HG02943 (cell line): ENCODE measurements around the gene SPINK14.

Source experiments
- ATAC-seq: cut with Tn5 transposase; IDR thresholded peaks from one replicate; pipeline ENCODE4 v1.9.1; 2021; ENCODE audit warnings: mild to moderate bottlenecking, low read depth, moderate library complexity; ENCODE audit not compliant: unreplicated experiment

SPINK14 gene, protein sequence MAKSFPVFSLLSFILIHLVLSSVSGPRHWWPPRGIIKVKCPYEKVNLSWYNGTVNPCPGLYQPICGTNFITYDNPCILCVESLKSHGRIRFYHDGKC

DNA sequence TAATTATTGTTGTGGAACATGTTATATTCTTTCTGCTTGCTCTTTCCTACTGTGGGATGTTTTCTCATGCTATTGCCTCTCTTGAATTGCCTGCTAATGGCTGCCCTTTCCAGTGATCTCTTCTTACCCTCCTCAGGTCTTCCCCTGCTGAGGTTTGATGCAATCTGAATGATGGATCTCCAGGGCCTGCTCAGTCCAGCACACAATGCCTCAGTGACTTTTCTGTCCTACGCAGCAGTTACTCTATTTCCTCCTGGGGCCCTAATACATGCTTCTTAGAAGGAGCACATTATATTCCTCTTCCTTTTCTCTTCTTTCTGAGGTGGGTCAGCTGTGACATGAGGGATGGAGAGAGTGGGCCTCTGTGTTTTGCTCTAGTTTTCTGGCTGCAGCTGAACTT is at the start of gene SPINK14:
TSS of gene SPINK14 (plus strand) at position 301 of the 400 bp plus-strand sequence. CDS start 1,187 bp downstream, outside the sequence.
- ATAC-seq, result no peak

DNA sequence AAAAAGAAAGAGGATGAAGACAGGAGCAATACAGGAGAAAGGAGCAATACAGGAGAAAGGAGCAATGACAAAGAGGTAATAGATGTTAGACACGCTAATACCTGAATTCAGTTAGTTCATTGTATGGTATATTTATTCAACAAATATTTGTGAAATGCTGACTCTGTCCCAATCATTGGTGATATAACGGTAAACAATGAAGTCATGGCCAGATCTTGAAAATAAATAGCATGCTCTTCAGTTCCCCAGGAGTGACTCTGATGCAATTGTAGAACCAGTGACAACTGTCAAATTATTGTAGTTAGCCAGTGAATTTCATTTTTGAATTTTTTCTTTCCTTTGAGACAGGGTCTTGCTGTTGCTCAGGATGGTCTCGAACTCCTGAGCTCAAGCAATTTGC is 48.0 kb upstream of the SPINK14 start:
- no peak for ATAC-seq

DNA sequence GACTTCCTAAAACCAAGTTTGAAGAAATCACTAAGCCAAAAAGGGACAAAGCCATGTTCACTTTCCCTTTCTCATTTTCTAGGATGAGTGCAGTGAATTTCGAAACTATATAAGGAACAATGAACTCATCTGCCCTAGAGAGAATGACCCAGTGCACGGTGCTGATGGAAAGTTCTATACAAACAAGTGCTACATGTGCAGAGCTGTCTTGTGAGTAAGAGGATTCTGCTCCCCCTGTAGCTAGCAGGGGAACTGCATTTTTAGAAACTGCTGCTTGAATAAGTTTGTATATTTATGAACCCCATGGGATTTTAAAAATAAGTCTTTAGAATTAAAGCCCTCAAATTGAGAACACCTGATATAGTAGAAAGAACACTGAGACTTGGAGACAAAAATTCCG is 42.7 kb upstream of the SPINK14 start:
- no peak for ATAC-seq

DNA sequence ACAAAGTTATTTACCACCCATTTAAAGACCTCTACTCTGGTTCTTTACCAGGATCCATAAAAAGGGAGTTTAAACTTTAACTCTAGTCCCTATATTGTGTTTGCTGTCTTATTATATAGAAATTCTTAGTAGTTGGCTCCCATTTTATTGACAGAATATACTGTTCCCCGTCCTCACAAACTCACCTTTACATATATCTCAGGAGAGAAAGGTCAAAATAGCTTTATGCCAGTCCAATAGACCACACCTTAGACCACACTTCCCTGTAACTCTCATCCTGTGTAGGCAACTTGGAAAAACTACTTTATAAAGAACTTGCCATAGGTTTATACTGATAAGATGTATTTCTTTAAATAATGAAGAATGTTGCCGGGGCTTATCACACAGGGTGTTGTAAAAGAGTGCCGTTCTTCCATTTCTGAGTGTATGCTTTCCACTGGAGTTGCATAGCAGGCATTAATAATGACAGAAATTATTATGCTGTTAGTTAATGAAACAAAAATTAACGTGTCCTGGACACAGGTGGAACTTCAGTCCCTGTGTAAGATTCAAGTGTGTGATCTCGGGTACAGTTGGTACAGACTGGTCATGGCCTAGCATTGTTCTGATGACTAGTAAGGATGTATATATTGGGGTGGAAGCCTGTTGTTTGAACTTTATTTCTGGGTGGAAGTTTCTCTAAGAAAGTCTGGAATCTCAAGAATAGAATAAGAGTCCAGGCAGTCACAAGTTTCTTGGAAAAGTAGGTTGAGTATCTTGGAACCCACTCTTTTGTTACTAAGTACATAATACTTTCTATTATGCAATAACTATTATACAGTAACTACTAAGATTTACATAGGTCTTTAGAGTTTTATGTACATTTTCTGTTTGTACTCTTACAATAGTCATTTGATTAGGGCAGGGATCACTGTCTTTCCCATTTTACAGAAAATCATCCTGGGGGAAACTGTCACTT is 33.0 kb upstream of the SPINK14 start:
- ATAC-seq, result no peak

DNA sequence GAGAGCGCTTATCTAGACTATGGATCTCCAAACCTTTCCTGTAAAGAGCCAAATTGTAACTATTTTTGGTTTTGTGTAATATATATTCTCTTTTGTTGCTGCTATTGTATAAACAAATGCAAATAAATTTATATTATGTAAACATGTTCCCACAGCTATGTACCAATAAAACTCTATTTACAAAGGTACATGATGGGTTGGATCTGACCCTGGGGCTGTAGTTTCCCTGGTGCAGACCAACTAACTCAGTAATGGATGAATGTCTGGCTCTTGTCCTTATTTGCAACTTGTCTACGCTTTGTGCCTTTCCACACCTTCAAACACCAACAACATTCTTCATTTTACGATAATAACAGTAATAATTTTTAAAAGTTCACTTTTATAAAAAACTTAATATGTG is 27.5 kb upstream of the SPINK14 start:
- ATAC-seq, result no peak

DNA sequence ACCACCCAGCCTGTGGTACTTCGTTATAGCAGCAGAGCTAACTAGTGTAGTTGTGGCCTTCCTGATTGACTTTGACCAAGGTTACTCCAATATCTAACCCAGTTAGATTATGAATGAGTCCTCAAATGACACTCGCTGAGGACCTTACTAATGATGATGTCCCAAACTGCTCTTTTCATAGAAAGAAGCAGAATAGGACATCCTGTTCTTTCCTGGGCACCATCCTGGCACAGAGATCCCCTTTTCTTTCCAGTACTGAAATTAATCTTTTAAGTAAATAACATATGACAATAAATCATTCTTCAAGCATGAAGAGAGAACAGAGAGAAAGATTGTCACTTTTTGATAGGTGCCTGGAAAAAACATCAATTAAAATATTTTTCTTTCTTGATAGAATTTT is 26.7 kb upstream of the SPINK14 start:
- ATAC-seq, result no peak

DNA sequence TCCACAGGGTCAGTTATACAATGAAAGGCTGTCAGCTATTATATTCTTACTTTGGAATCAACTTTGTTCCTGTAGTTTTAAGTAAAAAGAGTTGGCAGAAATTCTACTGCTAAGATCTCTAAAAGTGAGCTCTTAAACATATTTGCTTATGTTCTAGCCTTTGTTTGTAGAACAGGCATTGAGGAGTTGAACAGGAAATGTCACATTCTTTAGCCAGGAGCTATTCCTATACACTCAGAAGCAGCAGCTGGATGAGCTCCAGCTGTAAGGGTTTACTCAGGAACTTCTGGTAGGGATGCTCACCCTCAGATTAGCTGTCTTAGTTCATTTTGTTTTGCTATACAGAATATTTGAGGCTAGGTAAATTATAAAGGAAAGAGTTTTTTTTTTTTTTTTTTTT is 22.4 kb upstream of the SPINK14 start:
- no peak for ATAC-seq

DNA sequence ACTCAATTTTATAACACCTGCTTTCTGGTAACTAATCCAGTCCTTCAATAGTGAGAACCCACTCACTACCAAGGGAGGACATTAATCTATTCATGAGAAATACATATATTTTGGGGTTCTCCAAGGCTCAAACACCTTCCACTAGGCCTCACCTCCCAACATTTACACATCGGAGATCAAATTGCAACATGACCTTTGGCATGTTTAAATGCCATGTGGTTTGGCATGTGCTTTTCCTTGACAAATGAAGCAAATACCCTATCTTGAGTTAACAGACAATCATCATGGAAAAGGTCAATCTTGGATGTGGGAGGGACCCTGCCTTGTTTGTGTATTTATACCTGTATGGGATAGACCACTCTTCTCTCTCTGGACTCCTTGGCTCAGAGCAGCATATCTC is 21.9 kb upstream of the SPINK14 start:
- ATAC-seq, result no peak

DNA sequence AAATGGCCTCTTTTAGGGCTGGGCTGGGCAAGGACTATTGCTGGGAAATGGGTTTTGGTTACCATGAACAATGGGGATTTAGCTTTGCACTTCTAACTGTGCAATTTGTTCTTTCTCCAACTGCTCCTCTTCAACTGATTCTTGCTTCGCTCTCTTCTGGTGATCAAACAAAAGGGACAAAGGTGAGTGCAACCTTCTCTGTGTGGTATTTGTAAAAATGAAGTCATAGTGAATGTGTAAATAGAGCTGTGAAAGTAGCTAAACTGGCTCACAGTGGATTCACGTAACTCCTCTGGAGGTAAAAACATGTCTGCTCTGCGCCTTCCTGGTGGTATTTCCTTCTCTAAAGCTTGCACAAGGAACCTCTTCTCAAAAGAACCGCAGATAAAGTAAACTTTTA is 20.9 kb upstream of the SPINK14 start:
- ATAC-seq, result no peak

DNA sequence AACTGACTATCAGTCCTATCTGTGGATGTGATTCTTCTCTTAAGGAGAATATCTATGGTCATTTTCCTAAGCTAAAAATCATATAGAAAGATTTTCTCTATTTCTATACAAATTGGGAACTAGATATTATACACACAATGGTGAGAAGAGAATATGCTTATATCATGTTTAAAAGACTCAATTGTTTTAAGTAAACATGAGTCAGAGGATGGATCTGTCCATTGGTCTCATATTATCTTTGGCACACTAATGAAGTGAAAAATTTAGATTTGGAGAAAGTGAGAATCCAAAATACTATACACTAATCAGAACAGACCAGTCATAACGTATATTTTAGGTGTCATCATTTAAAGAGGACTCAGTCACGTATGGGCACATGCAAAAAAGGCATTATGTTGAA is 16.5 kb upstream of the SPINK14 start:
- ATAC-seq, result no peak

DNA sequence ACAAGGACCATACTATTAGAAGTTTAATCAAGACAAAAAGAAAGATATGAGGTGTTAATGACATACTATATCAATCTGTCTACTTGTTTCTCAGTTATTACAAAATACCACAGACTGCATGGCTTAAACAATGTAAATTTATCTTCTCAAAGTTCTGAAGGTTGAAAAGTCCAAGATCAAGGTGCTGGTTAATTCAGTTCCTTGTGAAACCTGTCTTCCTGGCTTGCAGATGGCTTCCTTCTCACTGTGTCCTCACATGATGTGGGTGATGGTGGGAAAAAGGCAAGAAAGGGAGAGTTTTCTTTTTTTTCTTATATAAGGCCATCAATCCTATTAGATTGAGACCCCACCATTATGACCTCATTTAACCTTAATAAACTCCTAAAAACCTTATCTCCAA is 15.6 kb upstream of the SPINK14 start:
- ATAC-seq, result no peak

DNA sequence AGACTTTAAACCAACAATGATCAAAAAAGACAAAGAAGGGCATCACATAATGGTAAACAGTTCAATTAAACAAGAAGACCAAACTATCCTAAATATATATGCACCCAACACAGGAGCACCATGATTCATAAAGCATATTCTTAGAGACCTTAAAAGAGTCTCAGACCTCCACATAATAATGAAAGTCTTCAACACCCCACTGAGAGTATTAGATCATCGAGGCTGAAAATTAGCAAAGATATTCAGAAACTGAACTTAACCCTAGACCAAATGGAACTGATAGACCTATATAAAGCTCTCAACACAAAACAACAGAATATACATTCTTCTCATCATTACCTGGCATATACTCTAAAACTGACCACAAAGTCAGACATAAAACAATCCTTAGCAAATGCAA is 11.7 kb upstream of the SPINK14 start:
- no peak for ATAC-seq

DNA sequence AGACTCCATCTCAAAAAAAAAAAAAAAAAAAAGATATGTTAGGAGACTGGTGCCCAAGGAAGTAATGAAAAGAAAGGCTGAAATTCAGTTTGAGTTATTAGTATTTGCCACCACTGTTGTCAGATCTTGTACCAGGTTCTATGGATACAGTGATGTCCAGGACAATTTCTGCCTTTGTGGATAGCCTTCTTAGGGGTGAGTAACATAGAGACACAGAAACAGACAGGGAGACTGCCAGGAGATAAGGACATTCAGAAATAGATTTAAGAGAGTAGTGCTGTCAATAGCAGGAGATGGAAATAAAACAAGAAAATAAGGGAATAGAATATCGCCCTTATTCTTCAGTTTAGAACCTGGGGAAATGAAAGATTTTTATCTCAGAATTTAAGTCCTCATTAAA is 6.3 kb upstream of the SPINK14 start:
- no peak for ATAC-seq

DNA sequence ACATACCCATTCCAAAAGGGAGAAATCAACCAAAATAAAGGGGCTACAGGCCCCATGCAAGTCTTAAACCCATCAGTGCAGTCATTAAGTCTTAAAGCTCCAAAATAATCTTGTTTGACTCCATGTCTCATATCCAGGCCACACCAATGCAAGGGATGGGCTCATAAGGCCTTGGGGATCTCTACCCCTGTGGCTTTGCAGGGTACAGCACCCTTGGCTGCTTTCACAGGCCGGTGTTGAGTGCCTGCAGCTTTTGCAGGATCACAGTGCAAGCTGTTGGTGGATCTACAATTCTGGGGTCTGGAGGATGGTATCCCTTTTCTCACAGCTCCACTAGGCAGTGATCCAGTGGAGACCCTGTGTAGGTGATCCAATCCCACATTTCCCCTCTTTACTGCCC is 5.0 kb upstream of the SPINK14 start:
- no peak for ATAC-seq

DNA sequence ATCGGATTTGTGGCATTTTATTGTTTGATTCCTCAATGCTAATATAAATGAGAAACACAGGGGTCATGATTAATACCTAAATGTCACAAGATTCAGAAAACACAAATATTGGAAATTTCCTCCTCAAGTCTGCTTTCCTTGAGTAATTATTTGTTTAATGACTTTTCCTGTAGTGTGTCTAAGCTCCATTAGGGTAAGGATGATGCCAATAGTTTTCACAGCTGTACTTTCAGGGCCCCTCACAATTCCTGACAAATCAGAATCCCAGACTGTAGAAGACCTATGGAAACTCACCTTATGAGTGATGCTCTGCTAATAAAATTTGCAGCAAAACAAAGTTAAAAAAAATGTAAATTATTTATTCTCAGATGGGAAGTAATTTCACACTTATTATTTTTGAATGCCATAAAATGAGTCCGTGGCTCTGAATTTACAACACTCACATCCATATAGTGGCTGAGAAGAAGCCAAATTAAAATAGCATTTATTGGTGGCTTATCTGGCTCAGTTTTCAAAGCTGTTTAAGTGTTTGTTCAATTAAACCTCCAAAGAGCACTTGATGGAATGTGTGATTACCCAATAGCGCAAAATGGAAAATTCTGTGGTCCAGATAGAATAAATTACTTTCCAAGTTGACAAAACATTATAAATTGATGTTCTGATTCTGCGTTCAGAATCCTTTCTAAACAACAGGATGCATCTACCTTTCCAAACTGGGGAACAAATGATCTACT is 1.6 kb upstream of the SPINK14 start:
- no peak for ATAC-seq

DNA sequence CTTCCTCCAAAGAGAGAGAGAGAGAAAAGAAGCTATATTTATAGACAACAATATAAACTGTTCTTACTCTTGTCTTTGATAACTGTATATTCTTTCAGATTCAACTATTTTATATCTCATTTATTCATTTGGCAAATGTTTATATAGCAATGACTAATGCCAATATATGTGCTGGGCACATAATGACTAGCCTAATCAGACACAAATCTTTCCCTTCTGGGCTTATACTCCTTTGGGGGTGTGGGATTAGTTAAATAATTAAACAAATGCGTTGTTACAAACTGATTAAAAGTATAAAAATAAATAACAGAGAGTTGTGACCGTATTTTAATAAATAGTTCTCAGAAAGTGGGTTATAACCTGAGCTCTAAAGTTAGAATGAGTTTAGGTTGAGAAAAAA is 4.0 kb downstream of the SPINK14 start:
- no peak for ATAC-seq

DNA sequence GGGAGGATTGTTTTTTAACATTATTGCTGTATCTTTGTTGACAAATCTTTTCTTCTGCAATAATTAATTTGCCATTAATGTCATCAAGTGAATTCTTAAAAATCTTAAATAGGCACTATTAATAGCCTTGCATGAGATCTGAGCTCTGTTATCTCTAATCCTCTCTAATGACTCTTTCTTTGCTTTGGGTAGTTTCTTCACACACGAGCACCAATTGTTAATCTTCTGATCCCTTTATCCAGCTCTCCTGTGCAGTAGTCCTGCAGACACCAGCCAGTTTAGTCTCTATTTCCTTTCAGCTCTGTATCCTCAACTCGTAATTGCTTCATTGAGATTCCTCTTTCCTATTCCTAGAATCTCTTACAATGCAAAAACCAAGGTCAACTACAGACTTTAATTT is 8.1 kb downstream of the SPINK14 start:
- ATAC-seq, result no peak

DNA sequence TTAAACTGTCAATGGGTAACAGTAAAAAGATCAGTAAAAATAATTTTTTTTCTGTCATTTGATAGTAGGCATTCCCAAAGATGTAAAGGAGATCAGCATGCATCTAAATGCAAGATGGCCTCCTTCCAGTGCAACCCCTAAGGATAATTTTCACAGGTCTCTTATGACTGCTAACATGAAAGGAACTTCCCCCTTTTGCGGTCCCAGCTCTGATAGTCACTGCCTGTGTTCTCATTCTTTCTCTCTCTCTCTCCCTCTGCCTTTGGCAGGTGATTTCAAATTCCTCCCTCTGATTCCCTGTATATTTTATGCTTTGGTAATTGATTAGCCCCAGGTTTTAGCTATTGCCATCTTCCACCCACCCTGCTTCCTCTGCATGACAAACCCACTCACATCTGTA is 8.9 kb downstream of the SPINK14 start:
- no peak for ATAC-seq

DNA sequence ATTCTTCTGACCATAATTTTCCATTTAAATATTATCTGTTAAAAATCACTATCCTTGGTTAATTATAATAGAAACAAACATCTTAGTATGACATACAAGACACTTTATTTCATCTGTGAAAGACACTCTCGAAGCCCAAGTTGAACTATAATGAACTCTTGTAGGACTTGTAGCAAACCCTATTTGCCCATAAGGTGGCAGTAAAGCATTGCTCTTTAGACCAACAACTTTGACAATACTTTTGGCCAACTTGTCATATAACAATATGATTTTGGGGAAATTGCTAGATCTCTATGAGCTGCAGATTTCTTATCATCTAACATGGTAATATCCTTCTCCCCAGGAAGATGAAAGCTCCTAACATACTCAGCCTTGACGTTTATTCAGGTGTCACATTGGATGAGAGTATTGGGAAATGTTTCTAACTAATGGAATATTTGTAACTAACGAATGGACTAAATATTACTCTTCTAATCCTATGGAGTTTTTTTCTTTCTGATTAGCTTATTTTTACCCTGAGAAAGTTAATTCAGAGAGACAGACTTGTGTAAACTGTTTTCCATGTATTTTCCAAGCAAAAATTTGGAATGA is 11.0 kb downstream of the SPINK14 start:
- ATAC-seq, result no peak

DNA sequence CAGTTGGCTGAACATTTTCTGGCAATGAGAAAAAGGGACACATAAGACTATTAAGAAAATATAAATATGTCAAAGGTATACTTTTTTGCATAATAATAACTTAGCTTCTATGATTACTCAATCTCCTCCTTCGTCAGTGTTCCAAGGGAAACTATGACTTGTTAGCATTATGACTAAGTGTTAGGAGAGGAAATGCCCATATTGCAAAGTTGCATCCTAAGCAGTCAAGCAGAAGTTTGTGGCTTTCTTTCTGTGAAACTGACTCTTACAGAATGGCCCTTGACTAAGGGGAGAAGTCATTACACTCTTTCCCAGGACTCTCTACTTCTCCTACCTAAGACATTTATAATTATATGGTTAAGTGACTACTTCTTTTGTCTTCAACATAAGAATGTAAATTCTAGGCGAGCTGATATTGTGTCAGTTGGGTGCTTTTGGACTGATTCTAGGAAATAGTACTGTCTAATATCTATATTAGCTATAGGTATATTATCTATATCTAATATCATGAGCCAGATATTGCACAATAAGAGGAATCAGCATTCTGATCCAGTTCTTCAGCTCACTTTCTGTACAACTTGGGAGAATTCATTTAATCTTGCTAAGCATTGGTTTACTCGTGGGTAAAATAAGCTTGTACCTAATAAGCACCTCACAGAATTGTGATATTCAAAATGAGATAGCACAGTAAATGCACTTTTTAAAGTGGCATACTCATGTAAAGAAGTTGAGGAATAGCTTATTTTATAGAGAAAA is 18.1 kb downstream of the SPINK14 start:
- no peak for ATAC-seq
